ENCODE measurements around the gene KCNA1.

The KCNA1 gene

DNA sequence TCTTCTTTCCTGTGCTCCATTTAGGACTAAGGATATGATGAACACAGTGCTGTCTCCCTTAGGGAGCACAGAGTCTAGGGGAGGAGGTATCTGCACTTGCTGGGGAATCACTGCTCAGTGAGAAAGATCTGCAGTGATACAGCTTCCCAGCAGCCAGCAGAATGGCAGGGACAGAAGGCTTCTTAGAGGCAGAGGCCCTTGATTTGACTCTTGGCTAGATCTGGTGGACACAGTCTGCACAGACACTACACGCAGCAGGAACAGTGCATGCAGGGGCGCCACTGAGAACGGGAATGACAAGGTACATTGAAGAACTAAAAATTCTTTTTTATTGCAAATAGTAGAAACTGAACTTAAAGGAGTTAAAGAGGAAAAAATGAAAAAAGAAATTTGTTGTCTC, 51.6 kb downstream of the KCNA1 start:
- DNase-seq, result no peak

DNA sequence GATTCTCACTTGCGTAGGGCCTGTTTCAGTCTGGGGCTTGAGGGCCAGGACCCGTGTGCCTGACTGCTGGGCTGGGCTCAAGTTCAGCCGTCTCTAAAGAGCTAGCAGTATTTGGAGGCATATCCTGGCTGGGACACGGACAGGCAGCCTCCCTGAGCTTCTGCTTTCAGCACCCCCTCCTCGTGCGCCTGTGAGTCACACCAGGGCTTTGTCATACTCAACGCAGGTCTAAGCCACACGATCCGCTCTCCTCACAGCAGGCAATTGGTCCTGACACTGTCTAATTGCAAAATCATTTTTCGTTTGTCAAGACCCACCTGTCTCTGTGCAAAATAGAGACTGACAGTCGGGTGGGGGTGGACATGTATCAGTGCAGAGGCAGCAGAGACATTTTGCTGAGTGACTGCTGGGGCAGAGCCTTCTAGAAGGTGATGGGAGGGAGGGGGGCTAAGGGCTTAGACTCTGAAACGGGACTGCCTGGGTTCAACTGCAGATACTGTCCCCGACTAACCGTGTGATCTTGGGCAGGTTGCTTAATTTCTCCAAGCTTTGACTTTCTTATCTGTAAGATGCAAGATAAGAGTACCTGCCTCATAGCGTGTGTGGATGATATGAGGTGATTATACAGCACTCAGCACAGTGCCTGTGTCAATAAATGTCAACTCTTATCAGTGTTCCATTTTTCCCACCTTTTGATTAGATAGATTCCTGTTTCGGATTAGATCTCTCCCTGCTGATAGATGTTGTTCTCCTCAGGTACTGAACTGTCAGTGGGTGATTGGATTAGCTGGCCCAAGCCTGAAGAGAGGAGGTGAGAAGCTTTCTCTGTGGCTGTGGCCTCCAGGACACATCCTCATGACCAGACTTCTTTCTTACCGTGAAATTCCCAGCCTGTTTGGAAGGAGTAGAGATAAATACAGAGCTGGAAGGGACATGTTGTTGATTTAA, 53.1 kb downstream of the KCNA1 start:
- DNase-seq, result no peak

All from T-helper 9 cell (primary cell).